HG02973 (cell line): ENCODE results near the gene EME2.
"Not testable (repeated sequence)": the region's sequence is repeated elsewhere in the genome, so short reads cannot be mapped to it uniquely, and the experiment has no call there.

ENCODE experiments used
- ATAC-seq: cut with Tn5 transposase; IDR thresholded peaks from one replicate; pipeline ENCODE4 v1.9.1; 2021; ENCODE audit warnings: moderate library complexity; ENCODE audit not compliant: unreplicated experiment

EME2 gene

GRCh38 chr16:1772362-1772907, at the start of gene EME2:
Gene EME2 (plus strand): TSS chr16:1772810. CDS start chr16:1773228, 418 bp downstream.
- peak; percentile 11 for ATAC-seq

GRCh38 chr16:1723450-1724147, 49.0 kb upstream of the EME2 start:
- ATAC-seq, result no peak

GRCh38 chr16:1724491-1724890, 48.1 kb upstream of the EME2 start:
- no peak for ATAC-seq

- no peak for ATAC-seq
Observed at GRCh38 chr16:1726661-1727502, 45.7 kb upstream of the EME2 start.

- no peak for ATAC-seq
Observed at GRCh38 chr16:1727651-1728624, 44.7 kb upstream of the EME2 start.

GRCh38 chr16:1729026-1729425, 43.6 kb upstream of the EME2 start:
- no peak for ATAC-seq

GRCh38 chr16:1729445-1729844, 43.2 kb upstream of the EME2 start:
- no peak for ATAC-seq

GRCh38 chr16:1731073-1731472, 41.5 kb upstream of the EME2 start:
- ATAC-seq, result no peak

- ATAC-seq, result no peak
Observed at GRCh38 chr16:1731603-1732002, 41.0 kb upstream of the EME2 start.

GRCh38 chr16:1732071-1732470, 40.5 kb upstream of the EME2 start:
- ATAC-seq, result no peak

- ATAC-seq, result not testable (repeated sequence)
Observed at GRCh38 chr16:1732551-1732987, 40.0 kb upstream of the EME2 start.

- ATAC-seq, result no peak
Observed at GRCh38 chr16:1734123-1734522, 38.5 kb upstream of the EME2 start.

GRCh38 chr16:1734816-1735215, 37.8 kb upstream of the EME2 start:
- no peak for ATAC-seq

- no peak for ATAC-seq
Observed at GRCh38 chr16:1740234-1740633, 32.4 kb upstream of the EME2 start.

- ATAC-seq, result no peak
Observed at GRCh38 chr16:1740781-1741490, 31.7 kb upstream of the EME2 start.

GRCh38 chr16:1741553-1742165, 31.0 kb upstream of the EME2 start:
- ATAC-seq, result no peak

GRCh38 chr16:1743376-1744337, 29.0 kb upstream of the EME2 start:
- ATAC-seq, result no peak

GRCh38 chr16:1744338-1744840, 28.2 kb upstream of the EME2 start:
- ATAC-seq, result no peak
